ENCODE results near the gene SNX19. TPM values are rescaled to one million over a fixed set of nuclear protein-coding genes. Genes with fewer than 3 reads are reported as not detected.

SNX19 gene
- total and polyA plus RNA-seq, 12 donors = 13.6 to 102 (median 65.3) TPM

DNA sequence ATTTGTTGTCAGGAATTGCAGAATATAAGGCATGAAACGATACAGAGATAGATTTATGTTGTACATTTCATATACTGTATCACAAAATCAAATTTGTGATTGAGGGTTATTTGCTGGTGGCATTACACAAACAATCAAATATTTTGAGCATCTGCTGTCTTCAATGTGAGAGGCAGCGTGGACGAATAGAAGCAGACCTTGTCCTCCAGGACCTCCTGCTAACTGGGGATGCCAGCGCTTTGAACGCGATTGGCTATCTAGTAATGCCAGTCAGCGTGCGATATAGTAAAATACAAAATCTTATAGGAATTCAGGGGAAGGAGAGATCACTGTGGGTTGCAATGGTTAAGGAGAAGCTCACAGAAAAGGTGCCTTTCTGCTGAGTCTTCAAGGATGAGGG, 631 bp upstream of the SNX19 start:
- Histone ChIP-seq H3K9me3 (replicated peaks in 1 of 3) (no peaks in the 10 kb centered on the region), H3K27ac (peak overlapping the region in 3 of 5 donors; percentile 85 to 93 (median 87)), H3K27me3 (no peaks in the 10 kb centered on the region), H3K36me3 (replicated peaks in 1 of 2) (peaks cover 0 to 9% of the 10 kb centered on the region in 2 donors), H3K4me1 (replicated peaks in 1 of 2) (peaks cover 12% of the 10 kb centered on the region in 2 donors), H3K4me3 (peak overlapping the region in 3 of 4 donors; percentile 19 to 93 (median 92))
- no peak for DNase-seq
- no peak for TF ChIP-seq POLR2A (IDR thresholded peaks at IDR 0.05)
- TF ChIP-seq, protein P1, sequence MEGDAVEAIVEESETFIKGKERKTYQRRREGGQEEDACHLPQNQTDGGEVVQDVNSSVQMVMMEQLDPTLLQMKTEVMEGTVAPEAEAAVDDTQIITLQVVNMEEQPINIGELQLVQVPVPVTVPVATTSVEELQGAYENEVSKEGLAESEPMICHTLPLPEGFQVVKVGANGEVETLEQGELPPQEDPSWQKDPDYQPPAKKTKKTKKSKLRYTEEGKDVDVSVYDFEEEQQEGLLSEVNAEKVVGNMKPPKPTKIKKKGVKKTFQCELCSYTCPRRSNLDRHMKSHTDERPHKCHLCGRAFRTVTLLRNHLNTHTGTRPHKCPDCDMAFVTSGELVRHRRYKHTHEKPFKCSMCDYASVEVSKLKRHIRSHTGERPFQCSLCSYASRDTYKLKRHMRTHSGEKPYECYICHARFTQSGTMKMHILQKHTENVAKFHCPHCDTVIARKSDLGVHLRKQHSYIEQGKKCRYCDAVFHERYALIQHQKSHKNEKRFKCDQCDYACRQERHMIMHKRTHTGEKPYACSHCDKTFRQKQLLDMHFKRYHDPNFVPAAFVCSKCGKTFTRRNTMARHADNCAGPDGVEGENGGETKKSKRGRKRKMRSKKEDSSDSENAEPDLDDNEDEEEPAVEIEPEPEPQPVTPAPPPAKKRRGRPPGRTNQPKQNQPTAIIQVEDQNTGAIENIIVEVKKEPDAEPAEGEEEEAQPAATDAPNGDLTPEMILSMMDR (IDR thresholded peaks at IDR 0.05) = no peak
- intact Hi-C loops (cut with DNase I) = no loop called here
- WGBS, 4 donors = 56 to 66% (median 60%) methylated on average over 8 of the region's 8 CpGs

DNA sequence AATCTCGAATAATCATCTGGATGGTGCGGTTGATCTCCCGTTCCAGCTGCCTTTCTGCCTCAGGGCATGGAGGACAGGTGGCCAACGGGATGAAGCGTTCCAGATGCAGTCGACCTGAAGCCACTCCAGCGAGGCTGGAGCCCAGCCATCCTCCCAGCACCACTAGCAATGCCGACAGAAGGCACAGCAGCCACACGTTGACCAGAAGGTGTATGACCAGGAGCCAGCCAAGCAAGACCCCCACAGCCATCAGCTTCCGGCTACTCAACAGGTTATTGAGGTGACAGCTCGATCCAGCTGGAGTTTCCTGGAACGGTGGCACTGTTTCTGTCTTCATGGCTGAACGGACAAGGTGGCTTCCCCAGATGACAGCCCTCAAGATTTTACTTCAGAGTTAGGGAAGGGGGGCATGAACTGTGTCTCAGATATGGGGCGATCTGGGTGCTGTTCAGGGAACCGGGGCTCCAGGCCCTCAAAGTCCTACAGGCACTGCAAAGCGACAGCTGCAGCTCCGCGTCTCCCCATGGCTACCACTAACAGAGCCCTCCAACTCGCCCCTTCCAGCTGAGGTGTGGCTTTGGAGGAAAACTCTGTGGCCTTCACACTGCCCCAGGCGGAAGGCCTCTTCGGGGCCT, 559 bp downstream of the SNX19 start:
- intact Hi-C loops (cut with DNase I) = no loop called here
- WGBS, 4 donors = 43 to 80% (median 46%) methylated on average over 8 to 21 of the region's 21 CpGs
- H3K27me3 ChIP-seq = no peaks in the 10 kb centered on the region
- H3K9me3 ChIP-seq (replicated peaks in 1 of 3) = no peaks in the 10 kb centered on the region
- peaks cover 0 to 9% of the 10 kb centered on the region in 2 donors for H3K36me3 ChIP-seq (replicated peaks in 1 of 2)
- TF ChIP-seq, protein P1 (IDR thresholded peaks at IDR 0.05) = no peak
- TF ChIP-seq POLR2A (IDR thresholded peaks at IDR 0.05) = no peak
- H3K27ac ChIP-seq = peak overlapping the region in 4 of 5 donors; percentile 79 to 93 (median 86)
- peaks cover 12% of the 10 kb centered on the region in 2 donors for H3K4me1 ChIP-seq (replicated peaks in 1 of 2)
- peak overlapping the region; percentile 55 to 93 (median 82) for H3K4me3 ChIP-seq
- peak in 1 of 7 donors; percentile 59 for DNase-seq

DNA sequence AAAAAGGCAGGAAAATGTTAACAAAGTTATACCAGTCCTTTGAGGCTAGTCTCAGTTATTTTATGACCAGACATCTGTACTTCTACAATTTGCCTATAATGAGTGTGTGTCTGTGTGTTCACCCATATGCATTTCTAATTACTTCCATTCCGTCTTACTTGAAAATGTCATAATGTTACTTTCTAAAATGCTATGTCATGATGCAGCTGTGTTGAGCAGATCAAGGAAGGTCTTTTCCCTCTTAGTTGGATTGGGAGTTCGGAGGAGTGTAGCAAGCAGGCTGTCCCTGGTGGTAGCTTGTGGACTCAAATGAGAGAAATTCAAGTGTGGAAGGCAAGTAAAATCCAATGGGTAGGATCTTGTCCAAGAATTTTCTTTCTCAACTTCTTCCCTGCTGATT, 3.0 kb downstream of the SNX19 start:
- no peak for TF ChIP-seq POLR2A (IDR thresholded peaks at IDR 0.05)
- TF ChIP-seq, protein P1 (IDR thresholded peaks at IDR 0.05) = no peak
- intact Hi-C loops (cut with DNase I) = no loop called here
- Histone ChIP-seq H3K9me3 (replicated peaks in 1 of 3) (no peaks in the 10 kb centered on the region), H3K4me1 (replicated peaks in 1 of 2) (peaks cover 12% of the 10 kb centered on the region in 2 donors), H3K27me3 (no peaks in the 10 kb centered on the region), H3K36me3 (replicated peaks in 1 of 2) (peaks cover 0 to 25% of the 10 kb centered on the region in 2 donors), H3K27ac (no peak overlapping the region), H3K4me3 (no peak overlapping the region)
- DNase-seq = no peak
- 85 to 94% (median 89%) methylated on average over 2 of the region's 2 CpGs for WGBS, 4 donors

DNA sequence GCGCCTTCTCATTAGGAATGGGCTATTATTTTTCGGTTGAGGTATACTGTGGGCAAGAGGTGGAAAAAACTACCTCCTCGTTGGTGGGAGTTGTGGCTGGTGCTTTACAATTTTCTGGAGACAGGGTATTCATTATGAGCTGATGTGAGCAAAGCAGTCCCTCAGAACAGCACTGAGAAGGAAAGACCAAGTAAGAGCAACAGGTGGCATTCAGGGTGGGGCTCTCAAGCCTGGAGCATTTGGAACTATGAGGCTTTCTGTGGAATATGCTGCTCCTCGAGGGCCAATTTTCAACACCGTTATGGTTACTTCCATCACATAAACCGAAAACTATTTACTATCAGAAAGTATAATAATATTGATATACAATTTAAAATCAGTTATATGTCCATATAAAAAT, 3.7 kb downstream of the SNX19 start:
- Histone ChIP-seq H3K9me3 (replicated peaks in 1 of 3) (no peaks in the 10 kb centered on the region), H3K4me1 (replicated peaks in 1 of 2) (peaks cover 12% of the 10 kb centered on the region in 2 donors), H3K36me3 (replicated peaks in 1 of 2) (peaks cover 0 to 33% of the 10 kb centered on the region in 2 donors), H3K27ac (no peak overlapping the region), H3K4me3 (no peak overlapping the region), H3K27me3 (no peaks in the 10 kb centered on the region)
- 94 to 95% (median 95%) methylated on average over 6 of the region's 6 CpGs for WGBS, 4 donors
- TF ChIP-seq, protein P1 (IDR thresholded peaks at IDR 0.05) = no peak
- no peak for TF ChIP-seq POLR2A (IDR thresholded peaks at IDR 0.05)
- intact Hi-C loops (cut with DNase I) = no loop called here
- DNase-seq = no peak

Measured in adrenal gland (tissue), 12 donors.